SIG-M5 (cell line): Measurements from ENCODE around the gene HYAL3.
"Not testable (repeated sequence)": the region's sequence is repeated elsewhere in the genome, so short reads cannot be mapped to it uniquely, and the experiment has no call there.

Source experiments
- DNase-seq: peaks from one replicate; lab custom pipeline; 2025; lab: John Stamatoyannopoulos, UW

Gene HYAL3

DNA sequence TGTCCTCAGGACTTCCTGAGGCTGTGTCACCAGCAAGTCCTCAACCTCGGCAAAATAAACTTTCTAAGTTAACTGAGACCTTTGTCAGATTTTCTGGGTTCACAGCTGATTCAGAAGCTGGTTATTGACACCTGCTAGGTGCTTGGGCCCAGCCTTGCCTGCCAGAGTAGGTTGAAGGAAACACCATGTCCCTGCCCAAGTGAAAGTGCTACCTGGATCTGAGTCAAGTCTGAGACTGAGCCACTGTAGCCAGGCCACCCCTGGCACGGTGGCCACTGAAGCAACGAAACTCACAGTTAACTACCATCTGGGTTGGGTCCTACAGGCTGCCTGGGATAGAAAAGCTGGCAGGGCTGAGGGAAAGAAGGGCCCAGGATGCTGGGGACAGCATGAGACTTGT, 15.1 kb upstream of the HYAL3 start:
- DNase-seq, result no peak

DNA sequence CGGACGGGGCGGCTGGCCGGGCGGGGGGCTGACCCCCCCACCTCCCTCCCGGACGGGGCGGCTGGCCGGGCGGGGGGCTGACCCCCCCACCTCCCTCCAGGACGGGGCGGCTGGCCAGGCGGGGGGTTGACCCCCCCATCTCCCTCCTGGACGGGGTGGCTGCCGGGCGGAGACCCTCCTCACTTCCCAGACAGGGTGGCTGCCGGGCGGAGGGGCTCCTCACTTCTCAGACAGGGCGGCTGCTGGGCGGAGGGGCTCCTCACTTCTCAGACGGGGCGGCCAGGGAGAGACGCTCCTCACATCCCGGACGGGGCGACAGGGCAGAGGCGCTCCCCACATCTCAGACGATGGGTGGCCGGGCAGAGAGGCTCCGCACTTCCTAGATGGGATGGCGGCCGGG, 12.8 kb upstream of the HYAL3 start:
- DNase-seq, result not testable (repeated sequence)

- DNase-seq, result no peak
Measured at GRCh38 chr3:50304601-50305000, 5.4 kb upstream of the HYAL3 start.

- DNase-seq, result no peak
Measured at GRCh38 chr3:50303013-50303815, 4.0 kb upstream of the HYAL3 start, which contains the start of gene HYAL1. Gene HYAL1, minus strand, starts transcription at chr3:50303574. Its CDS starts 618 bp downstream, at chr3:50302956.

GRCh38 chr3:50302095-50303012, 3.1 kb upstream of the HYAL3 start:
- DNase-seq, result no peak

- no peak for DNase-seq
Measured at GRCh38 chr3:50300681-50301254, 1.6 kb upstream of the HYAL3 start.

DNA sequence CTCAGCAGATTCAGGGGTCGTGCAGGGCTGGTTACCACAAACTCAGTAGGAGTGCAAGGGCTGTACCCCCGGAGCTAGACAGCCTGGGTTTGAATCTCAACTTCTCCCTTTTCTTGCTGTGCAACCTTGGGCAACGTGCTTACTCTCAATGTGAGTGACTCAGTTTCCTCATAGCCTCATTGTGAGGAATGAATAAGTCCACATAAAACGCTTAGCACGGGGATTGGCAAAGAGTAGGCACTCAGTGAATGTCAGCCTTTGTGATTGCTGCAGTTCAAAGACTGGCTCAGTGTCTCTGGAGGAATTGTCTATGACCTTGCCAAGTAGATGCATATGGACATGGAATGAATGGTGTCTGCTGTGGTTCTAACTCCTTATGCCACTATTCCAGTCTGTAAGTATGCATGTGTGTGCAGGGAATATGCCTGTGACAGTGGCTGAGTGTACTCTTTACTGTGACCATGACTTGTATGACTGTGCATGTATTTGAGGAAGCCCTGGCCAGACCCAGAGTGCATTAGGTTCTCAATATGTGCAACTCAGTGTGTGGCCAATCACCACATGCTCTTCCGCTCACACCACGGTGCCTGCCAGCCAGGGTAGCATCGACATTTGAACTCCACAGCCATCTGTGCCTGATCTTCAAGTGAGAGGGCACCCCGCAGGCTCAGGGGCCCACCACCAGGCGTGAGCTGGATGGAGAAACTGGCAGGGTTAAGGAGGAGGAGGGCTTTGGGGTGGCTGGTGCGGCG, 900 bp upstream of the HYAL3 start:
- DNase-seq, result peak; percentile 25

GRCh38 chr3:50299638-50299928, 378 bp upstream of the HYAL3 start:
- DNase-seq, result no peak

GRCh38 chr3:50297896-50298725, 1.1 kb downstream of the HYAL3 start:
- DNase-seq, result no peak

GRCh38 chr3:50297384-50297775, 1.8 kb downstream of the HYAL3 start:
- DNase-seq, result no peak

GRCh38 chr3:50296721-50297383, 2.4 kb downstream of the HYAL3 start:
- no peak for DNase-seq

- DNase-seq, result no peak
Measured at GRCh38 chr3:50295553-50296431, 3.4 kb downstream of the HYAL3 start.

- no peak for DNase-seq
Measured at GRCh38 chr3:50294492-50295403, 4.5 kb downstream of the HYAL3 start.

GRCh38 chr3:50294089-50294488, 5.1 kb downstream of the HYAL3 start:
- DNase-seq, result no peak

- DNase-seq, result no peak
Measured at GRCh38 chr3:50293079-50293801, 6.0 kb downstream of the HYAL3 start.

DNA sequence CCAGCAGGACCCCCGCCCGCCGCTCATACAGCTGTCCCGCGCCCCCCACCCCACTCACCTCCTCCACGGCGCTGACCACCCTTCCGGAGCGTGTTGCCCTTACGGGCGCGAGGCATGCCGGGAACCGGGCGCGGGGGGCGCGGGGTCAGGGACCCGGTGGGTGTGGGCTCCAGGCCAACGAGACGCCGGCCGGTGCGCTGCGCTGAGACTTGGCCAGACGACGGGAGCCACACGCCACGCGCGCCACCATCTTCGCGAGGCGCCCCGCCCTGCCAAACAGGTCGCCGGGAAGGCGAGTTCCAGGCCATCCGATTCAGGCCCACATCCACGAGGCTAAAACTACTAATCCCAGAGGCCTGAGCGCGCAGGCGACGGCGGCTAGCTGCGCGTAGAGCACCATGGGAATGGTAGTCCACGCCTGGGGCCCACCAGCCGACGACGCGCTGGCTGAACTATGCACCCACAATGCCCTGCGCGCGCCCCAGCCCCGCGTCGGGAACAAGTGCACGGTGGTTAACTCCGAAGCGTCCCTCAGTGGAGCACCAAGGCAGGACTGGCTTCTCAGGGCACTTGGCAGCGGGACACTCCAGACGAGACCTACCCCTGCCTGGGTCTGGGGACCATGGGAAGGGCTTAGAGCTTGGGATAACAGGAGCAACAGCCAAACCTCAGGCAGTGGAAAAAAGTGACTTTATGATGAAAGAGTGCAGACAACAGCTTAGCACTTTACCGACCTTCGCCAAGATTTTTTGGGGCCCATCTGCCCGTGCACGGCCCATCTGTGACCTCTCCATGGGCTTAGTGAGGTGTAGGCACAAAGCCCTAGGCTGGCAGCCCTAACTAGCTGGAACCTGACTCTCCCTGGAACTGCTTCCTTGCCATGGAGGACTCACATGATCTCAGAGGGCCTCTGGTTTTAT, 6.8 kb downstream of the HYAL3 start, which contains the start of gene IFRD2:
TSS of gene IFRD2 (minus strand) at position 271 of the 920 bp plus-strand sequence. CDS start at position 116, 155 bp downstream.
- DNase-seq, result peak; percentile 92
